Peyer's patch (tissue), 4 donors: ENCODE data around the gene ACOX2. TPM values are rescaled to one million over a fixed set of nuclear protein-coding genes. Genes with fewer than 3 reads are reported as not detected.

Experiments
- DNase-seq, 3 donors: peaks; one replicate each; pipeline ENCODE4 v3.0.0-alpha.2; 2017 to 2019
- H3K27ac ChIP-seq, 4 donors: fragments of 200-600 bp; sonication (generic); one replicate each; pipeline ENCODE4 v1.5.1; 2016 to 2019
- H3K27me3 ChIP-seq, 2 donors: fragments of 200-600 bp; sonication (generic); one replicate each; pipeline ENCODE4 v1.5.1; 2019
- H3K36me3 ChIP-seq, 3 donors: fragments of 200-600 bp; sonication (generic); one replicate each; pipeline ENCODE4 v1.5.1; 2016 to 2019
- H3K4me1 ChIP-seq, 4 donors: fragments of 200-600 bp; sonication (generic); one replicate each; pipeline ENCODE4 v1.5.1; 2016 to 2019
- H3K4me3 ChIP-seq, 4 donors: fragments of 200-600 bp; sonication (generic); 1 replicate in 3 of 4; 2 replicates in 1 of 4; pipeline ENCODE4 v1.5.1; 2016 to 2019; ENCODE audit warnings: mild to moderate bottlenecking in 1 of 4
- H3K9me3 ChIP-seq, 4 donors: fragments of 200-600 bp; sonication (generic); one replicate each; pipeline ENCODE4 v1.5.1; 2016 to 2019; ENCODE audit warnings: mild to moderate bottlenecking in 1 of 4
- POLR2A ChIP-seq, 2 donors: fragments of 450-650 bp; IDR thresholded peaks; one replicate each; pipeline ENCODE4 v1.5.1; 2017; ENCODE audit warnings: antibody characterized with exemption in 2 of 2, mild to moderate bottlenecking in 2 of 2, moderate library complexity in 2 of 2
- total RNA-seq, 4 donors: library from RNA; depleted of rRNA; stranded (reverse); fragments of >200 nt; gene quantifications; one replicate each; pipeline ENCODE4 v1.1.0, GENCODE V29; 2016
- TF ChIP-seq, protein P1 (sequence below), 6 experiments: fragments of 450-650 bp in 4 of 6; fragments of 200-600 bp in 2 of 6; sonication (generic) in 1 of 6; IDR thresholded peaks; one replicate each; pipeline ENCODE4 v1.5.1; 2017 to 2019; ENCODE audit warnings: antibody characterized with exemption in 6 of 6, mild to moderate bottlenecking in 3 of 6, moderate library complexity in 1 of 6

The ACOX2 gene
- total RNA-seq, 4 donors from 2014 or later: 54.5 to 162 (median 142) TPM

GRCh38 chr3:58521336-58521670 lies 15.7 kb downstream of the ACOX2 start:
- no peak for DNase-seq
- Histone ChIP-seq H3K9me3 (no peaks in the 10 kb centered on the region), H3K27me3 (no peaks in the 10 kb centered on the region), H3K4me1 (no peaks in the 10 kb centered on the region), H3K36me3 (peaks cover 0 to 73% (median 0%) of the 10 kb centered on the region in 3 donors), H3K27ac (no peak overlapping the region), H3K4me3 (no peak overlapping the region)
- TF ChIP-seq, protein P1, sequence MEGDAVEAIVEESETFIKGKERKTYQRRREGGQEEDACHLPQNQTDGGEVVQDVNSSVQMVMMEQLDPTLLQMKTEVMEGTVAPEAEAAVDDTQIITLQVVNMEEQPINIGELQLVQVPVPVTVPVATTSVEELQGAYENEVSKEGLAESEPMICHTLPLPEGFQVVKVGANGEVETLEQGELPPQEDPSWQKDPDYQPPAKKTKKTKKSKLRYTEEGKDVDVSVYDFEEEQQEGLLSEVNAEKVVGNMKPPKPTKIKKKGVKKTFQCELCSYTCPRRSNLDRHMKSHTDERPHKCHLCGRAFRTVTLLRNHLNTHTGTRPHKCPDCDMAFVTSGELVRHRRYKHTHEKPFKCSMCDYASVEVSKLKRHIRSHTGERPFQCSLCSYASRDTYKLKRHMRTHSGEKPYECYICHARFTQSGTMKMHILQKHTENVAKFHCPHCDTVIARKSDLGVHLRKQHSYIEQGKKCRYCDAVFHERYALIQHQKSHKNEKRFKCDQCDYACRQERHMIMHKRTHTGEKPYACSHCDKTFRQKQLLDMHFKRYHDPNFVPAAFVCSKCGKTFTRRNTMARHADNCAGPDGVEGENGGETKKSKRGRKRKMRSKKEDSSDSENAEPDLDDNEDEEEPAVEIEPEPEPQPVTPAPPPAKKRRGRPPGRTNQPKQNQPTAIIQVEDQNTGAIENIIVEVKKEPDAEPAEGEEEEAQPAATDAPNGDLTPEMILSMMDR (IDR thresholded peaks at IDR 0.05): no peak
- no peak for TF ChIP-seq POLR2A (IDR thresholded peaks at IDR 0.05)

- Histone ChIP-seq H3K9me3 (no peaks in the 10 kb centered on the region), H3K36me3 (peaks cover 0 to 76% (median 0%) of the 10 kb centered on the region in 3 donors), H3K4me3 (no peak overlapping the region), H3K27ac (no peak overlapping the region), H3K4me1 (no peaks in the 10 kb centered on the region), H3K27me3 (no peaks in the 10 kb centered on the region)
- TF ChIP-seq, protein P1 (IDR thresholded peaks at IDR 0.05): no peak
- no peak for TF ChIP-seq POLR2A (IDR thresholded peaks at IDR 0.05)
- DNase-seq: no peak
Measured at GRCh38 chr3:58520403-58521335, 16.3 kb downstream of the ACOX2 start.

GRCh38 chr3:58519668-58520402 lies 17.2 kb downstream of the ACOX2 start:
- Histone ChIP-seq H3K4me3 (no peak overlapping the region), H3K27ac (no peak overlapping the region), H3K4me1 (no peaks in the 10 kb centered on the region), H3K36me3 (peaks cover 0 to 84% (median 0%) of the 10 kb centered on the region in 3 donors), H3K9me3 (no peaks in the 10 kb centered on the region), H3K27me3 (no peaks in the 10 kb centered on the region)
- TF ChIP-seq, protein P1 (IDR thresholded peaks at IDR 0.05): no peak
- no peak for DNase-seq

GRCh38 chr3:58518291-58518789 lies 18.6 kb downstream of the ACOX2 start:
- Histone ChIP-seq H3K9me3 (no peaks in the 10 kb centered on the region), H3K27ac (peak overlapping the region in 1 of 4 donors; percentile 19), H3K4me3 (no peak overlapping the region), H3K27me3 (no peaks in the 10 kb centered on the region), H3K4me1 (no peaks in the 10 kb centered on the region), H3K36me3 (peaks cover 0 to 83% (median 0%) of the 10 kb centered on the region in 3 donors)
- TF ChIP-seq POLR2A (IDR thresholded peaks at IDR 0.05): no peak
- no peak for DNase-seq

GRCh38 chr3:58514405-58514804 lies 22.6 kb downstream of the ACOX2 start:
- no peaks in the 10 kb centered on the region for H3K9me3 ChIP-seq
- H3K27me3 ChIP-seq: no peaks in the 10 kb centered on the region
- no peaks in the 10 kb centered on the region for H3K4me1 ChIP-seq
- H3K36me3 ChIP-seq: peaks cover 0 to 71% (median 0%) of the 10 kb centered on the region in 3 donors
- no peak overlapping the region for H3K4me3 ChIP-seq
- DNase-seq: no peak
- TF ChIP-seq POLR2A (IDR thresholded peaks at IDR 0.05): no peak
- no peak overlapping the region for H3K27ac ChIP-seq

GRCh38 chr3:58508437-58508836 lies 28.6 kb downstream of the ACOX2 start:
- no peaks in the 10 kb centered on the region for H3K9me3 ChIP-seq
- TF ChIP-seq, protein P1 (IDR thresholded peaks at IDR 0.05): no peak
- no peak for TF ChIP-seq POLR2A (IDR thresholded peaks at IDR 0.05)

More at GRCh38 chr3:58508437-58508836, 28.6 kb downstream of the ACOX2 start:
- H3K27me3 ChIP-seq: no peaks in the 10 kb centered on the region
- H3K4me3 ChIP-seq: no peak overlapping the region
- no peak overlapping the region for H3K27ac ChIP-seq
- H3K36me3 ChIP-seq: peaks cover 0 to 64% (median 0%) of the 10 kb centered on the region in 3 donors
- no peaks in the 10 kb centered on the region for H3K4me1 ChIP-seq
- DNase-seq: no peak
